ENCODE measurements around the gene MAP3K10.
"Not testable (repeated sequence)": the region's sequence is repeated elsewhere in the genome, so short reads cannot be mapped to it uniquely, and the experiment has no call there.

Gene MAP3K10

DNA sequence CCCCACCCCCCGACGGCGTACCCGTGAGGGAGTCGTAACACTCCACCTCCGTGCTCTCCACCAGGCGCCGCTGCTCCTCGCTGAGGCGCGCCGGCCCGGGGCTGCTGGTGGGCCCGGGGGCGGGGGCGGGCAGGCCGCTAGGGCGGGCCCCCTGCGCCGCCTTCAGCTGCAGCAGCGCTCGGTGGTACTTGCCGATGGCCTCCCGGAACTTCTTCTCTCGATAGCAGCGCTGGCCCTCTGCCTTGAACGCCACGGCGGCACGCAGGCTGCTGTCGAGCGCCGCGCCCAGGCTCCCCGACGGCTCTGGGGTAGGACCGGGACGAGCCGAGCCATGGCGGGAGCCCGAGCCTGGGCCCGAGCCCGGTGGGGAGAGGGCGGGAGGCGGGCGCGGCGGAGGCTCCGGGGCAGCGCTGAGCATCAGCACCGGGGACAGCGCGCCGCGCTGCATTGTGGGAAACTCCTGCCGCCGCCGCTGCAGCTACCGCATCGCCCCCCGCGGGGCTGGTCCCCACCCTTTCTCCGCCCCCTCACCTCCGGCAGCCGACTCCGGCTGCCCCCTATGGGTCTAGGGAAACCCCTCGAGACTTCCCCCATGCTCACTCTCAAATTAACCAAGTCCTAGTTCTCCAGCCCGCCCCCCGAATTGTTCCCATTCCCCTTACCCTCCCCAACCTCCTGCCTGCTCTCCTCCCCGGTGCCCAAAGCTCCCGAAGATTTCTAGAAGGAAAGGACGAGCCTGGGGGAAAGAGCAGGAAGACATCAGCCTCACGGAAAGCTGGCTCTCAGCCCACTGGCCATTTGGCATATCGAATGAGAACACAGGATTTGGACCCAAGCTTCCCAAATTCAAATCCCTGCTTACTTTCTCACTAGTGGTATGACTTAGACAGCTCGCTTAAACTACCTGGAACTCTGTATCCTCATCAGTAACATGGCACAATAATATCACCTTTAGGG, 27.0 kb downstream of the MAP3K10 start, which contains the start of gene TTC9B:
Gene TTC9B, minus strand, starts transcription at position 451 of the 957 bp plus-strand sequence. Its CDS starts 3 bp downstream, at position 448.
- peak; percentile 43 for DNase-seq

DNA sequence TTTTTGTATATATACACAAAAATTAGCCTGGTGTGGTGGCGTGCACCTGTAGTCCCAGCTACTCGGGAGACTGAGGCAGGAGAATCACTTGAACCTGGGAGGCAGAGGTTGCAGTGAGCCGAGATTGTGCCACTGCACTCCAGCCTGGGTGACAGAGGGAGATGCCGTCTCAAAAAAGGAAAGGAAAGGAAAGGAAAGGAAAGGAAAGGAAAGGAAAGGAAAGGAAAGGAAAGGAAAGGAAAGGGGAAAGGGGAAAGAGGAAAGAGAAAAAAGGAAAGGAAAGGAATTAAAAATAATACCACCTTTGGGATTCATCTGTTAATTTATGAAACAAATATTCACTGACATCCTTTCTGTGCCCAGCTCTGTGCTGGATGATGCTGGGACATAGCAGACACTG, 27.8 kb downstream of the MAP3K10 start:
- not testable (repeated sequence) for DNase-seq

GRCh38 chr19:40219721-40220276, 28.6 kb downstream of the MAP3K10 start:
- DNase-seq: no peak

GRCh38 chr19:40220674-40221073, 29.4 kb downstream of the MAP3K10 start:
- DNase-seq: no peak

GRCh38 chr19:40221858-40222619, 30.8 kb downstream of the MAP3K10 start:
- DNase-seq: peak; percentile 83

DNA sequence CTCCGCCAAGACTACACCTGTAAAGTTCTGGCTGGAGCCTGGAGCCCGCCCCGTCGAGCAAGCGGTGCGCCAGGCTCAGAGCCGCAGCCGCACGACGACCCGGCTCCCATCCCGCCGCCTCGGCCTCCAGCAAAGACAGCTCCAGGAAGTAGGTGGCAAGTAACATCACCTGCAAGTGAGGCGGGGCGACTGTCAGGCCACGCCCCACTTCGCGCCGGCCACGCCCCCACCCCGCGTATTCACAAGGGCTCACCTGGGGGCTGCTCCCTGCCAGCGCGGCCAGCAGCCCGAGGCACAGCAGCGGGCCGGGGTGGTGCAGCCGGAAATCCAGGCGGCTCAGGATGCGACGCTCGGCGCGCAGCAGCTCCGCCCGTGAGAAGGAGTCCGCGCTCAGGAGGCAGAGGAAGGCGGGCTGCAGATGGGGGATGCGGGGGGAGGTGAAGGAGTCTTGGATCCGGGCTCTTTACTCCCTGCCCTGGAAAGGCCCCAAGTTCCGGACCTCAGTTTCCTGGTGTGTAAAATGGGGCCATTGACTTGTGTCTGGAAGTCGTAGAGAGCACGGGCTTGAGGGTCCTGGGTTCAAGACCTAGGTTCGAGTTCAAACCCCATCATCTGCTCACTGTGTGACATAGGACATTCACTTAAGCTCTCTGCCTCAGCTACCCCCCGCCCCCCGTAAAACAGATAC, 32.1 kb downstream of the MAP3K10 start:
- peak; percentile 73 for DNase-seq

- no peak for DNase-seq
Observed at GRCh38 chr19:40224342-40225150, 33.3 kb downstream of the MAP3K10 start.

DNA sequence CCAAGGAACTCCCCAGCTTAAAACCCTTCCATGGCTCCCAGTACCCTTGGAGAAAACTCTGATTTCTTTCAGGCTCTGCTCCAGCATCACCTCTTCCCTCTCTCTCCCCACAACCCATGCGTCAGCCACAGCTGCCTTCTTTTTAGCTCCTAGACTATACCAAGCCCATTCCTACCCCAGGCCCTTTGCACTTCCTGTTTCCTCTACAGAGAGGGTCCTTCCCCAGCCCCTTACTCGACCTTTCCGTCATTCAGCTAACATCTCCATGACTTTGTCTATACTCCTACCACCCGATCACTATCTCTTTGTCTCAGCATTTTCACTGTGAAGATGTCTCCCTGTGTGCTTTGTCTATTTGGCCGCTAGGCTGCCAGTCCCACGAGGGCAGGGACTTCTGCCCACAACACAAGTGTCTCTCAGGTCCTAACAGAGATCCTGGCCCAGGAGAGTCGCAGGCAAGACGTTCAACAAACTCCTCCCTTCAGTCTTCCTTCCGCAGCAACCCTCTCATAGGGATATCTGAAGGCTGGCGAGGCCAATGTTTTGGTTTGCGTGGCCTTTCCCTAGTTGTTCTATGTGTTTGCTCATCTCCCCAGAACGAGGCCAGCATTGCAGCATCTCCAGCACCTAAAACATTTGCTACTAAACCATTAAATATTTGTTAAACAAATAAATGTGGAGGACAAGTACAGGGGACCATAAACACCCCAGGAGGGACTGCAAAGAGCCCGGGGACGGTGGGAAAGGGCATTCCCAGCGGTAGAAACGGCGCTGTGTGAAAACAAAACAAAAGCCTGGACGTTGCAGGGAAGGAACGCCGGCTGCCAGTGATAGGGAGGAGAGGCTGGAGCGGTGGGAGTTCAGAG, 34.4 kb downstream of the MAP3K10 start:
- peak; percentile 46 for DNase-seq

- DNase-seq: no peak
Observed at GRCh38 chr19:40228346-40228745, 37.1 kb downstream of the MAP3K10 start.

DNA sequence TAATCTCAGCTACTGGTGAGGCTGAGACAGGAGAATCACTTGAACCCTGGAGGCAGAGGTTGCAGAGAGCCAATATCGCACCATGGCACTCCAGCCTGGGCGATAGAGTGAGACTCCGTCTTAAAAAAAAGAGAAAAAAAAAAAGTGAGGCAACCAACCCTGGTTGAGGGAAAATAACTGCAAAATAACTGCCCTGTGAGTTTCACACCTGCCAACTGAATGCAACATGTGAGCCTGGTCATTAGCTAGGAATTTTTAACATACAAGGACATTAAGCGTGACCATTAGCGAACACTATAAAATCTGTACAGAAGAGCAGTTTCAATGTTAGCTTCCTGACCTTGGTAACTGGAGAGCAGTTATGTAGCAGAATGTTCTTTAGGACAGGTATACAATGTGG, 37.6 kb downstream of the MAP3K10 start:
- DNase-seq: no peak

DNA sequence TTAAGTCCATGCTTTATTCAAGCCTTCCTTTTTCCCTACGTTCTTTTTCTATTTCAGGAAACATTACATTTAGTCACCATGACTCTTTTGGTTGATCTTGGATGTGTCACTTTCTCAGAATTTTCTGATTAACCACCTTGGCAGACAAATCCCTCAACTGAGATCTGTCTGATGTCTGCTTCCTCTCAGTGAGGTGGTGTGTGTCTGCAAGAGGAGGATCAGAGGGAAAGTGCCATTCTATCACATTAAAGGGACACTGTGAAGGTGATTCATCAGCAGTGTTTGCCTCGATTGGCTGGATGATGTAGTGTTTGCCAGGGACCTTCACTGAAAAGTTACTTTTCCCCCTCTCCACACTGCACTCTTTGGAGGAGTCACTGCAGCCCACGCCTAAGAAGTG, 38.3 kb downstream of the MAP3K10 start:
- DNase-seq: no peak

DNA sequence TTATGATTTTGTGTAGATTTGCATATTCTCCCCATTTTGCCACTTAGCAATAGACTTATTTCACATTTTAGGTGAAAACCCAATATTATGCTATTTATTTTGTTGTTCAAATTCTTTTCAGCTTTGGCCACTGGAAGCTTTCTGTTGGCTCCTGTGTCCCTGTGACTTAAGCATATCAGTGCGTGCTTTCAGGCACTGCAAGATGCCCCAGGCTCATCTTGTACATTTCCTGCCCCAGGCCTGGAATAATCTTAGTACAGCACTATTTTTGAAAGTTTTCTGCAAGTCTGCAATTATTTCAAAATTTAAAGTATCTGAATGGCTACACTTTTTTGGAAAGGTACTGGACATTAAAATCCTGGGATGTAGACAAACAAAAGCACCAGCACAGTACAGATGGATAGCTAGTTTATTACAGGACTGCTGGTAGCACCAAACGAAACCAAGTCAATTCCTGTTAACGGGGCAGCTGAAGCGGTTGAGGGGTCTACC, 38.7 kb downstream of the MAP3K10 start:
- DNase-seq: no peak

- DNase-seq: no peak
Observed at GRCh38 chr19:40231057-40231456, 39.8 kb downstream of the MAP3K10 start.

DNA sequence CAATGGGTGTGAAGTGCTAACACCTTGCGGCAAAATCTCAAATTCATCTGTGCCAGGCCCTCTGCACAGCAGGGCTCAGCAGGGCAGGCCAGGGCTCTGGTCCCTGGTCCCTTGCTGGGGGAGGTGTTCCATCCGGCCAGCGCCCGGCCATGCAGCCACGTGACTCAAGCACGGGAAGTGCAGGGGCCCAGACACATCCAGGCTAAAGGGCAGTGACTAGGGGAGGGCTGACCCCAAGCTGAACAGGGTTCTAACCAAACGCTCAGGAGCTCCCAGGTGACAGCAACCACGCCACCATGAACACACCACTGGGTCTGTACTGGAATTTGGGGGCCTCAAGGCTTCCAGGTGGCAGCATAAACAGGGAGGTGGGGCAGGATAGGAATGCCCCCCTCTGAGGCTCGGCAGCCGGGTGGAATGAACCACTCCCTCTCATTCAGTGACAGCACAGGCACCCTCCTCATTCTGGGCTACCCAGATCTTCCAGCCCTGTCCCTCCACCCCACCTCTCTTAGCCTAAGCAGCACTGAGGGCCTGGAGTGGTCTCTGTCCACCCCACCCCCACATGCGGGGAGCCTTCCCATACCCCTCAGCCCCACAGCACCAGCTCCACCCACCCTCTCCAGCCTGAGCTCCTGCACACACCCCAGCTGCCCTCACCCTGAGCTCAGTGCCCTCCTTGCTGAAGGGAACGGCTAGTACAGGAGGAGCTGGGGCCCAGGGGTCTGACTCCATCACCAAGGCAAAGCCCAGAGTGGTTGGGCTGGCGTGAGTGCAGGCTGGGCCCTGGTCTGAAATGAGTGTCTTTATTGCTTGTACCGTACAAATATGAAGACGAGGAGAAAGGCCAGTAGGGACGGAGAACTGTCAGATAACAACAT, 40.6 kb downstream of the MAP3K10 start:
- DNase-seq: no peak

DNA sequence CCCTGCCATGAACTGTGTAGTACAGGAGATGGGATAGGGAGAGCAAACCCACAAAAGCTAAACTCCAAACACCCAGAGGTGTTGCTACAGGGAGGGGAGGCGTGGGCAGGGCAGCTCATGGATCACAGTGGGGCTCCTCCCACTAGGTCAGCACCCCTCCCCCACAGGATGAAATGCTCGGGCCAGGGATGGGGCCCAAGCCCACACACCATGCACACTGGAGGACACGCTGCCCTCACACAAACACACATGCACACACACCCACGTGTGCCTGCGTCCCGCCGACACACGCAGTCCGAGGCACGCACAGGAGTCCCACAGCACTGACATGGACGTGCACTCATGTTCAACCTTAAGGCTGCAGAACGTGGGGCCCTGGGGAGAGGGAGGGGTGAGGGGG, 41.3 kb downstream of the MAP3K10 start:
- no peak for DNase-seq

GRCh38 chr19:40232949-40233810, 42.0 kb downstream of the MAP3K10 start:
- no peak for DNase-seq

DNA sequence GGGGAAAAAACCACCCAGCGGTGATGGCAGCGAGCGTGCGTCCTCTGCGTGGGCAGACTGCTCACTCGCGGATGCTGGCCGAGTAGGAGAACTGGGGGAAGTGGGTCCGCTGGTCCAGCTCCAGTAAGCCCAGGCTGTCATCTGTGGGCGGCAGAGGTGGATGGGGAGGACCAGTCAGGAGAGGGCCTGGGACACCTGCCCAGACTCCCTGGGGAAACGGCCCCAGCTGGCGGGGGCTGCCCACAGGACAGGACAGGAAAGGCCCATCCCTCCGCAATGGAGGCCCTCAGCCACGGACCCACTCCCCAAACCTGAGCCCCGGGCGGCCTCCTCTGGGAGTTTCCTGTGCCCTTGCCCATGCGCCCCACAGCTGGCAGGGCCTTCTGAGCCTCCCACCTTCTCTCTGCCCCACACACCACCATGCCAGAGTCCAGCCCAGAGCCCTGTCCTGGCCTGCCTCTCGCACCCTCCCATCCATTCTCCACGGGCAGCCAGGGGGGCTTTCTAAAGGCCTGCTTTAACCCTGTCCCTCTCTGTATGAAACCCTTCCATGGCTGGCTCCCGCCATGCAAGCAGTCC, 42.7 kb downstream of the MAP3K10 start:
- DNase-seq: no peak

All from NCI-H146 (cell line).